Middle frontal gyrus (tissue), 1 donor: ENCODE results near the gene REXO1.
"Not testable (repeated sequence)": the region's sequence is repeated elsewhere in the genome, so short reads cannot be mapped to it uniquely, and the experiment has no call there.

Source experiments
- DNase-seq: peaks from one replicate; pipeline ENCODE4 v3.0.0-alpha.2; 2015; ENCODE audit warnings: low spot score; ENCODE audit errors: extremely low spot score

Gene REXO1

DNA sequence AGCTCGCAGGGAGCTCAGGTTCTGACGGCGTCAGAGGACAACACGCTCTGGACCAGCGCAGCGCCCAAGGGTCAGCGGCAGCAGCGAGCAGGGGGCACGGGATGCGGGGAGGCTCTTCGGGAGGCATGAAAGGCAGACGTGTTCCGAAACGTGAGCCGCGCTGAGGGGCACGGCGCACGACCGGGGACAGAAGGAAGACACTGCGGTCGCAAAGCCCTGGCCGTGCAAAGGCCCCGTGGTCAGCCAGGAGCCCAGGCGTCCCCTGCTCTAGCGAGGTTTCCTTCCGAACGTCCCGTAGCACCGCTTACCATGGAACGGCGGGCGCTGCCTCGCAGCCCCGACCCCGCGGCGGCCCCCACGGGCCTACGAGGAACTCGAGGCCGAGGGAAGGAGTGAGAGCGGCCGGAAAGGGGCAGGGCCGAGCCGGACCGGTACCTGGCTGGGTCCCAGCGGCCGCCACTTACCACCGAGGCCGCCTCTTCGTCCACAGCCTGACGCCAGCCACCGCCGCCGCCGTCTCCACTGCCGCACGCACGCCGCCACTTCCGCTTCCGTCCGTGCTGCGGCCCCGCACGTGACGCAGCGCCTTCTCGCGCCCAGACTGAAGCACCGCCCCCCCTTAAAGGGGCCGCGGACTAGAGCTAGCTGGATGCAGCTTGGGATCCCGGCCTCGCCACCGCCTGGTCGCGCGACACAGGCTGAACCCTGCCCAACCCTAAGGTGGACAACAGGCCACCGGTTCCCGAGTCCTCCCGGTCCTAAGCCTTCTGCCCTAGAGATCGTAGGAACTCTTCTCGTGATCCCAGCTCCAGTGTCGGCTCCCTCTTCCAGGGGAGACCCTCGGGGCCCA lies 27.6 kb upstream of the REXO1 start:
- peak; percentile 90 for DNase-seq

DNA sequence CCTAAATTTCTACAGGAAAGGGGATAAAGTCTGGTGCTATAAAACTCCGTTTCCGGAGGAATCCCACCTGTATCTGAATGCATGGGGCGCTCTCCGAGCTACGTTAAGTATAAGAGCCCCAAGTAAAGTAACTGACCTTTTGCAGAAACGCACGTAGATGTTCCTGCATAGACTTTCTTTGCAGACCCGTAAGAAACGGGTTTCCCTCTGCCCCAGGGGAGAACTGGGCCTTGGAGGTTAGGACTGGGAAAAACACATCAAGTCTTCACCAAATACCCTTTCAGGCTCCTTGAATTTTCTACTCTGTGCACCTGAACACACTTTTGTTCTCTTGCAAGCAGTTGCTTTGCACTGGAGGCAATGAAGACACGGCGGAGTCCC lies 27.0 kb upstream of the REXO1 start:
- not testable (repeated sequence) for DNase-seq

DNA sequence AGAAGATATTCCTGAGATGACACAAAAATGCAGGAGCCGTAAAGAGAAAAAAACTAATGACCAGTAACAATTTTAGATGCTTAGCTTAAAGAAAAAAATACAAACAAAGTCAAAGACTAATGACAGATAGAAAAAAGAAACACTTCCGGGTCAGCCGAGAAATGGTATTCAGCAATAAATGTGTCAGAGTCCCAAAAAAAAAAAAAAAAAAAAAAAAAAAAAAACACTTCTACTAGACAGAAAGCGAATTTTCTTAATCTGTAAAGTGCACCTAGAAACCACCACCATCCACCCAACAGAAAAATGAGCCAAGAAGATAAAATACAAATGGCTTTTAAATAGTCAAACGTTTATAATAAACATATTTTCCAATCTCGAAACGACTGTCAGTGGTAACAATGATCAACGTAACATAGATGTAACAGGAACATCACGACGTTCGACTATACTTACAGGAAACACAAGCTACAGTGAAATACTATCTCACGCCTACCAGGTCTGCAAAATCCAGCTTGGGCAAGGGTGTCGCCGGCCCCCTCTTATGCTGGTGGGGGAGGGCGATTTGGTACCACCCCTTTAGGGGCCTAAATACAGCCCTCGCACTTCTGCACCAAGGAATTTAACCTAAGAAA lies 26.4 kb upstream of the REXO1 start:
- no peak for DNase-seq

DNA sequence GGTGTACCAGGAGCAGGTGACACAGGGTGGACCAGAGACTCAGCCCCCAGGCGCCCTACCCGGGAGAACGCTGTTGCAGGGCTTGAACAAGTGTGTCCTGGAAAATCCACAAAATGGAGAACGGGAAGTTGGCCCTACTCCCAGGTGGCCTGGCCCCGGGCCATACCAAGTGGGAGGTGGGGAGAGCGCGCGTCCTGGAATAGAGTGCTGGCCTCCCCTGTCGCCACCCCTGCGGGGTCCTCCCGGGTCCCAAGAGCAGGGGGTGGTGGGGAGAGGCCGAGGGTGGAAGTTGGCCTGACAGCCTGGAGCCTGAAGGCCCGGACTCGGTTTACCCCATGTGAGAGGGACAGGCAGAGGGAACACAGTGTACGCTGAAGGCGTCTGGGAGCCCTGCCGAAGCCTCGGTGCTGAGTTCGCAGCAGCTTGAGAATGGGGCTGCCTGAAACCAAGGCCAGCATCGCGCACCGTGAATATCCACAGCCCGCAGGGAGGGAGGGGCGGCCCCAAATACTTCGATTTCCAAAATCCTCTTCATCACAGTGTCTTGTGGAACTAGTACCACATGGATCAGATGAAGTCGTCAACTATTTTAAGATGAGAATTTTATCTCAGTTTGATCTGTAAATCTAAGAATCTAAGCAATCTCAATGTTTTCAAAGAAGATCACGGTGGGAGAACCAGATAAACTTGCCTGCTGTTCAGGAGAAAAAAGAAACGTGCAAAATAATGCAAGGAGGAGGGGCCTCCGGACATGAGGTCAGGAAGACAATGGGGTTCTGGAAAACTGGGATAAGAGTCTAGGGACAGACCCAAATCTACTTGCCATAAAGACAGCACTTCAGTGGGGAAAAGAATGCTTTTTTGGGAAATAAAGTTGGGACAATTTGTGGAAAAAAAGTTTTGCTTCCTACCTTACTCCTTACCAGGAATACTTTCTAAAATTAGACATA lies 25.5 kb upstream of the REXO1 start:
- DNase-seq, result no peak

DNA sequence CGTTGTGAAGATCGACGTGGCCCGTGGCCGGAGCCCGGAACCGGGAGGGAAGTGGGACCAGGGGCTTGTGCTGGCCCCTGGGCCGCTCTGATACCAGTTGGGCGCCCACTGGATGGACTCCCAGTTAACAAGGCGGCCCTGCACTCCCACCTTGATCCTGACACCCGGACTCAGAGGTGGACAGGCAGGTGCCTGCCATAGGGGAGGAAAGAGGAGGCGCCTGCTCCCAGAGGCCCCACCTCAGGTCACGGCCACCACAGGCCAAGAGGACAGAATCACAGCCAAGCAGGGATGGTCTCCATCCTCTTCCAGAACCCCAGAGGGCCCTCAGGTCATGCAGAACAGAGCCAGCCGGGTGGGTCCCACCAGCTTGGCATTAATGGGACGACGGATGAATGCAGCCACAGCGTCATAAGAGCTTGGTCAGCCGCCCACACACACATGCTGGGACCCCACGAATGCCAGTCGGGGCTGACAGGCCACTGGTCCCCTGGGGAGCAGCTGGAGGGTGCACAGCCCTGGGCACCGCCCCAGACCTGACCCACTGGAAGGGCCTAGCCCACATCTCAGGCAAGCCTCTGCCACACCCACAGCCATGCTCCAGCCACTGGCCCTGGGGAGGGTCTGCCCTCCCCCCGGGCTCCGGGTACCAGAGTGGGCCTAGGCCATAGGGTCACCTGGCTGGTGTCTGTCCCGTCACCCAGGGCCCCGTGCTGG lies 24.7 kb upstream of the REXO1 start:
- no peak for DNase-seq

DNA sequence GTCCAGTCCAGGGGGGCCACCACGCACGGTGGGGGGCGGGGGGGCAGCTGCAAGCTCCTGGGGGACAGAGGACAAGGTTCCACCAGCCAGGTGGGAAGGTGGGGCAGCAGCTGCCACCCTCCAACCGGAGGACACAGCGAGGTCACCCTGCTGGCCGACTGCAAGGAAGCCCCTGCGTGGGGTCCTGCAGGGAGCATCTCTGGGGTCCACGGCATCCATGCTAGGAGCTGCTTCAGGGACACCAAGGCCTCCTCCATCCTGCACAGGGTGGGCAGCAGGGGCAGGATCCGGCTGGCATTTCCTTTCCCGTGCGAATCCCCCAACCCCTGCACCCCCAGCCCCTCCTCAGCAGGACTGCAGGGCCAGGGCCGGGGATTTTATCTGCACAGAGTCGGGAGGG lies 23.3 kb upstream of the REXO1 start:
- no peak for DNase-seq

DNA sequence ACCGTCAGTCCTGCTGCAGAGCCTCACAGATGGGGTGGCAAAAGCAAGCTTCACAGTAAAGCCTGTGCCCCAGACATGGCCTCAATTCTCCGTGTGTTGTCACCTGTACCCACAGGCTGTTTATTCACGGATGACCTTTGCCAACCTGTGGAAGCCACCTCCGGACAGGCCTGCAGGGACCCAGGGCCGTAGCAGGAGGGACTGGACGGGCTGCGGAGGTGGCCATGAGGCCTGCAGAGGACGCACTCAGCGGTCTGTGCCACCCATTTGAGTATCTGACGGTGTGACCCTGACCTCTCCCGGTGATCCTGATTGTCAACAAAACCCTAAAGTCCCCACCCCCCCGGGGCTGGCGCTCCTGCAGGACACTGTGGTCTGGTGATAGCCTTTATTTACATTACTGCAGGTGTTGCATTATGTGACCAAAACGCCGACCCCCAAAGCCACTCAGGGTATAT lies 22.9 kb upstream of the REXO1 start:
- no peak for DNase-seq

DNA sequence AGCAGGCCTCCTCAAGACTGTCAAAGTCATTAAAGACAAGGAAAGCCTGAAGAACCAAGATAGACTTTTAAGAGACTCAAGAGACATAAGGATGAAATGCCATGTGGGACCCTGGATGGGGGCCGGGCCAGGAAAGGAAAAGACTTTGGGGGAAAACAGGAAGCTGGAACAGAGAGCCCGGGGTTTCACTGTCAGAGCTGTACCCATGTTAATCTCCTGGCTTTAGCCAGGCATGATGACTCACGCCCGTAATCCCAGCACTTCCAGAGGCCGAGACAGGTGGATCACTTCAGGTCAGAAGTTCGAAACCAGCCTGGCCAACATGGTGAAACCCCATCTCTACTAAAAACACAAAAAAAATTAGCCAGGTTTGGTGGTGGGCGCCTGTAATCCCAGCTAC lies 20.7 kb upstream of the REXO1 start:
- no peak for DNase-seq

DNA sequence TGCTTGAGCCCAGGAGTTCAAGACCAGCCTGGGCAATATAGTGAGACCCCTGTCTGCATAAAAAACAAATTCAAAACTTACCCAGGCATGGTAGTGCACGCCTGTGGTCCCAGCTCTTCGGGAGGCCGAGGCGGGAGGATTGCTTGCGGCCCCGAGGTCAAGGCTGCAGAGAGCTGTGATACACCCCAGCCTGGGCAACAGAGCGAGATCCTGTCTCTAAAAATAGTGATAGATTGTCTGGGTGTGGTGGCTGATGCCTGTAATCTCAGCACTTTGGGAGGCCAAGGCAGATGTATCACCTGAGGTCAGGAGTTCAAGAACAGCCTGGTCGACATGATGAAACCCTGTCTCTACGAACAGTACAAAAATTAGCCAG lies 19.1 kb upstream of the REXO1 start:
- no peak for DNase-seq

DNA sequence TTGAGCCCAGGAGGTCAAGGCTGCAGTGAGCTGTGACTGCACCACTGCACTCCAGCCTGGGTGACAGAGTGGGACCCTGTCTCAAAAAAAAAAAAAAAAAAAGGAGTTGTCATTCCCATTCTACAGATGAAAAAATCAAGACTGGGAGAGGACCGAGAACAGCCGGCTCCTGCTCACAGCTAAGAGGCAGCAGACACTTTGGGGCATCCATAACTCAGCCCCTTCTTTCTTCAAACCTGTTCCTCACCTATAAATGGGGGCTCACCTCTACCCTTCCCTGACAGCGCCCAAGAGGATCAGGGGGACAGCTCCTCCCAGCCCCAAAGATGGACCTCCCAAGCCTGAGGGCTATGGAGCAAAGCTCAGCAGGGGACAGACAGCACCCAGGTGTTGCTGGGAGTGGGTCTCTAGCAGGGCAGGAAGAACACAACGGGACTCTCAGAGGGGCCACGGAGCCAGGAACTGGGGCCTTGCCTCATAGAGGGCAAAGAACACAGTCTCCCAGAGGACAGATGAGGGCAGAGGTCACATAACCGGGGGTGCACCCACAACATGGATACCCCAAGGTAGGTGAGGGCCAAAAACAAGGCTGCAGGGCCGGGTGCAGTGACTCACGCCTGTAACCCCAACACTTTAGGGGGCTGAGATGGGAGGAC lies 18.5 kb upstream of the REXO1 start:
- no peak for DNase-seq

DNA sequence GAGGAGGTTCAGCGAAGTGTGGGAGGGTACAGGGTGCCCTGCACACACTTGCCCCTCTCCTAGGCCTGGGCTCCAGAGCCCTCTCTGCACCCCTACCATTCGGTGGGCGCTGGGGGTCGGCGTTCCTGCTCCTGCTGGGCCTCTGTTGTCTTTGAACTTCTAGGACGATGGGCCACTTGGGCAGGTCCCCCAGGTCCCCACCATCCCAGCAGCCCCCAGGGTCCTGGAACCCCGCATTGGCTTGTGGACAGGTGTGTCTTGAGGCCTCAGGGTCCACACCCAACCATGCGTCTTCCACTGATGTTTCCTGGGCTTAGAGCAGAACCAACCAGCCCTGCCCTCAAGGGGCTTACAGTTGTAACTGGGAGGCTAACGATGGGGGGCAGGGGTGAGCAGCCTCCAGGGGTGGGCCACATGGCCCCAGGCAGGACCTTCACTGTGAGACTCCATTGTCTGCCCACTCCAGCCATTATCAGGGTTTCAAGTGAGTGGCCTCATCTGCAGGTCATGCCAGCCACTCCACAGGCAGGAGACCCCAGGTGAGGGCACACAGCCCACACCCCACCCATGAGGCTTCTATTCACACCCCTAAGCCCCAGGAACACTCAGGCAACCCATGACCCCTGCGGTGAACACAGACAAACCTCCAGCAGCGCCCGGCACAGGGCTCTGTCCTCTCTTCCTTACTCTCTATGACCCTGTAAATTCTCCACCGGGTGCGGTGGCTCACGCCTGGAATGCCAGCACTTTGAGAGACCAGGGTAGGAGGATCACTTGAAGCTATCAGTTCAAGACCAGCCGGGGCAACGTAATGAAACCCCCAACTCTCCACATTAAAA lies 17.1 kb upstream of the REXO1 start:
- no peak for DNase-seq

DNA sequence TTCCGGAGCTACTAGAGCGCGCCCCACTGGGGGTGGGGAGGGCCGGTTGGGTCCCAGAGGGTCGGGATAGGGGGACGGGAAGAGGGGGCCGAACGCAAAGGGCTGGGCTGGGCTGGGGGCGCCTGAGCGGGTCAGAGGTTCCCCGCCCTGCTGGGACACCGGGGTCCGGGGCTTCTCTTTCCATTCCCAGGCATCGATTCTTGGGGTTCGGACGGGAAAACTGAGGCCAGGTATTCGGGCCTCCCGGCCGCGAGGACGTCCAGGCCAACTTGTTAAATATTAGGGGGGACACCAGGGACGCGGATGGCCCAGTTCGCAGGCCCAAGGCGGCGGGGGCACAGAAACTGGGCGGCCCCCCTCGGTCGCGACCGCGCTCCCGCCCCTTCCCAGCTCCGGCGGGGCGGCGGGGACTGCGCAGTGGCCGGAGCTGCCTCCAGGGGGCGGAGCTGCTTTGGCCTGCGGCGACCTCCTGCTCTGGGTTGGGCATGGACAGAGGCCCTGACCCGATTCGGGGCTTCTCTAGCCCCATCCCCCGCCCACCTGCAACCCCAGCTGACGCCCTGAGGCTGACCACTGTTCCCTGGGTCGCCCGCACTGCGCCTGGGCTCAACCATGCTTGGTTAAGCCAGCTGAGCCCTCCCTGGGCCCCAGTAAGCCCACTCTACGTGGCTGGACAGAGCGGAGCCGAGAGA lies 16.3 kb upstream of the REXO1 start:
- no peak for DNase-seq

DNA sequence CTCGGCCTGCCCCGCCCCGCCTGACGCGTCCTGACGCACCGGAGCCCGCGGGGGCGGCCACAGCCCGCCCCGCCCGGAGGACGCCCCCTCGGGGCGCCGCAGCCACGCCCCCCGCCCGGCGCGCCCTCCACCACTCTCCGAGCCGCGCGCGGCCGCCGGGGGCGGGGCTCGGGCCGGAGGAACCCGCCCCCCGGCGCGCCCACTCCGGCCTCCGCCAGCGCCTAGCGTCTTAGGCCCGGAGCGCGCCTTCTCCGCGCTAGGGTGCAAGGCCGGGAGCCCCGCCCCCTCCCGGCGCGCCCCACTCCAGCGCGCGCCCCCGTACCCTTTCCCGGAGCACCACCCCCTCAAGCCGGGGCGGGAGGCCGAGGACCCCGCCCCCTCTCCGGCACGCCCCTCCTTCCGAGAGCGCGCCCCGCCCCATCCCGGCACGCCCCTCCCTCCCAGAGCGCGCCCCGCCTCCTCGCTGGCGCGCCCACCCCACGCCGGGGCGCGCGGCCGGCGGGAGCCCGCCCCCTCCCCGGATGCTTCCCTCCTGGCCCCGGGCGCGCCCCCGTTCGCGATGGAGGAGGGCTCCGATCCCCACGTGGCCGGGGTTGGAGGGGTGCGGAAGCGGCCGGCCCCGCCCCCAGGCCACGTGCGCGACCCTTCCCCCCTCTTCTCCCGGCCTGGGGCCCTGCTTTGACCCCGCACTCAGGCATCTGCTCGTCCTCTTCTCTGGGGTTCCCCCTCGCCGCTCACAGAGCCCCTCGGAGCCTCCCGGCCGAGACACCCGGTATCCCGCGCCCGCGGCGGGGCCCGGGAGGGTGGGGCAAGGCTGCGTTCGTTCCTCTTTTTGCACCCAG lies 15.6 kb upstream of the REXO1 start:
- DNase-seq, result peak; percentile 69

DNA sequence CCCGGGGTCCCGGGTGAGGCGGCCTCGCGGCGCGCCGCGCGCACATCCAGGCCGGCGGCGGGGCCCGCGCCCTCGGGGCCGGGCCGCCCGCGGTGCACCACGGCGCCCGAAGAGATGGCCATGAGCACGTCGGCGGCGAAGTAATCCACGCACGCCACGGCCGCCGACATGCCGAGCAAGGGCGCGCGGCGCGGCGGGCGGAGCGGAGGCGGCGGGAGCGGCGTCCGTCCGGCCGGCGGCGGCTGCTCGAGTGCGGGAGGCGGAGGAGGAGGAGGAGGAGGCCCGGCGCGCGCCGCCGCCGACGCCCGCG lies 15.0 kb upstream of the REXO1 start, which contains the start of gene KLF16:
KLF16 (minus strand) TSS at position 252 of the 310 bp plus-strand sequence; CDS start at position 170, 82 bp downstream.
- no peak for DNase-seq

DNA sequence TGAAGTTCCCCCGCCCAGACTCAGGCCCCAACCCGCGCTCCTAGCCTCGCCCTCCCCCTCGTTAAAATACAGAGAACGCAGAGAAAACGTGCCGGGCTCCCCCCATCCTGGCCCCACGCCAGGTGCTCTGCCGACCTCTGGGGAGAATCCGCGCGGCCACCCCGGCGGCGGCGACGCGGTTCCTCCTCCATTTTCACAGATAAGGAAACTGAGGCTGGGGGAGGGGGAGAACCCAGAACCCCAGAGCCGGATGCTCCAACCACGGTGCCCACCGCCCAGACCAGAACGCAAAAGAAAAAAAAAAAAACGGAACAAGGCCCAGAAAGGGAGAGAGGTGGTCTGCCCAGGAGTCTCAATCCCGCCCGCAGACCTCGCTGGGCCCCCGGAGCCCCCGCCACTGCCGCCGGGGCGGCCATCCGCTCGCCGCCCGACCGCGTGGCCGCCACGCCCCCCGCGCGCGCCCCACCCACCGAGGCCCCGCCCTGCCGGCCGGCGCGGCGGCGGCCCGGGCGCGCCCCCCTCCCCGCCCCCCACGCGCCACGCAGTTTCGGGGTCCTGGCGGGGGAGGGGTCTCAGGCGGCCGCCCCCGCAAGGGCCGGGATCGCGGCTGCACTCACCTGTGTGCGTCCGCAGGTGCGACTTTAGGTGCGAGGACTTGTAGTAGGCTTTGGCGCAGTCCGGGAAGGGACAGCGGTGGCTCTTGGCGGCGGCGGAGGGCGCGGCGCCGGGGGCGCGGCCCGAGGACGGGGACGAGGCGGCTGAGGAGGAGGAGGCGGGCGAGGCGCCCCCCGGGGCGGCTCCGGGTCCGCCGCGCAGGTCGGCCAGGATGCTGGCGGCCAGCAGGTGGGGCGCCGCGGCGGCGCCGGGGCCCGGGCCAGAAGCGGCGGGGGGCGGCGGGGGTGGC lies 14.4 kb upstream of the REXO1 start:
- DNase-seq, result no peak

DNA sequence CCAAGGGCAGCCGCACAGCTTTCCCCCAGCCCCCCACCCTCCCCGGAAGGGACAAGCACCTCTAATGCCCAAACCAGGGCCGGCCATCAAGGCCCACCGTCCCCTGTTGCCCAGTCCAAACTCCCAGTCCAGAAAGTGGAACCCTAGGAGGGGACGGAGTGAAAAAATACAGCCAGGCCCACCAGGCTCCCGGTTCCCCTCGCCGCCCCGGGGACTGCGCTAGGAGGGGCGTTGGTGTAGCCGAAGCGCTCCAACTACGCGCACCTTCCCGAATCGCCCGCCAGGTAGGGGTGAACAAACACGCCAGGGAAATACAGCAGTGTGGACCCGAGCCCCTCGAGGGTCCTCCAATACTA lies 13.8 kb upstream of the REXO1 start:
- DNase-seq, result no peak

DNA sequence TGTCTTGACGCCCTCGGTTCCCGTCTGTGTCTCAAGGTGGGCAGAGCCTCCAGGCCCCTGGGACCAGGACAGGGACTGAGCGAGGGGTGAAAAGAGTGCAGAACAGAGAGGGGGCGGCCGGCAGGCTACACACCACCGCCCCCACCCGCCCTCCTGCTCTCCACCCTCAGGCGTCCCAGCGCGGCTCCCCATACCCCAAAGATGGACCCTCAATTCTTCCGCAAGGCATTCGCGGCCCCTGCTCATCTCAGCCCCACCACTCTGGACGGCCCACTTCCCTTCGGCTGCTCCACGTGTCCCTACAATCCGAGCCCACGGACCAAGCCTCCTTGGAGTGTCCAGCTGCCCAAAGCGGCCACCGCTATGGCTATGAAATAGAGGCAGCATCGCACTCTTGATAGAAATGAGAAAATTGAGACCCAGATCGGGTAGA lies 13.3 kb upstream of the REXO1 start:
- DNase-seq, result no peak
